Endothelial cell of umbilical vein (primary cell): ENCODE data around the gene RINL. TPM values are rescaled to one million over a fixed set of nuclear protein-coding genes. Genes with fewer than 3 reads are reported as not detected.

Experiments
- BruUV-seq: library from RNA; stranded (reverse); fragments of 400-500 nt; replicated peaks from 2 replicates; lab custom pipeline; 2021; lab: Mats Ljungman, UMichigan
- CTCF ChIA-PET: fragments of 300-600, 350-600 bp; sonication (Branson Sonifier 250); formaldehyde crosslinking; loops from one replicate; lab custom pipeline; 2021; ENCODE audit warnings: antibody characterized with exemption, inconsistent platforms; lab: Charles Lee
- POLR2A ChIA-PET: fragments of 300-600, 350-600 bp; sonication (Branson Sonifier 250); formaldehyde crosslinking; loops from one replicate; lab custom pipeline; 2021; ENCODE audit warnings: antibody characterized with exemption, inconsistent platforms; lab: Charles Lee
- DNase-seq: peaks from one replicate; pipeline ENCODE4 v3.0.0-alpha.2; 2011; ENCODE audit warnings: low read depth, low spot score
- FAIRE-seq: peaks from 2 replicates; lab custom pipeline; 2011; peaks lifted over from hg19 to GRCh38; lab: Jason Lieb, UNC
- H2AFZ ChIP-seq: 2 replicates; pipeline ENCODE4 v1.6.0; 2012; ENCODE audit warnings: low read depth, low read length, control low read depth, inconsistent platforms
- H3K27ac ChIP-seq: 2 replicates; pipeline ENCODE4 v1.5.1; 2011; ENCODE audit warnings: low read depth, mild to moderate bottlenecking, control low read depth, low read length, moderate library complexity; ENCODE audit not compliant: insufficient read depth
- H3K27me3 ChIP-seq, 2 experiments: 2 replicates each; pipeline versions ENCODE4 v1.6.0 to v1.6.1; 2011; ENCODE audit warnings: low read length in 2 of 2, mixed read lengths in 1 of 2; ENCODE audit not compliant: control insufficient read depth in 2 of 2, insufficient read depth in 2 of 2
- H3K36me3 ChIP-seq, 2 experiments: 2 replicates in 1 of 2; 3 replicates in 1 of 2; pipeline ENCODE4 v1.5.1; 2011; ENCODE audit warnings: low read length in 2 of 2, mild to moderate bottlenecking in 1 of 2, moderate library complexity in 1 of 2; ENCODE audit not compliant: control insufficient read depth in 2 of 2, insufficient read depth in 2 of 2; ENCODE audit errors: extremely low read depth in 1 of 2
- H3K4me1 ChIP-seq: 3 replicates; pipeline ENCODE4 v1.5.1; 2011; ENCODE audit warnings: mild to moderate bottlenecking, low read length; ENCODE audit not compliant: control insufficient read depth, insufficient read depth; ENCODE audit errors: extremely low read depth
- H3K4me2 ChIP-seq: 2 replicates; pipeline ENCODE4 v1.6.1; 2011; ENCODE audit warnings: low read length, control low read depth, mixed read lengths; ENCODE audit not compliant: insufficient read depth
- H3K4me3 ChIP-seq, 3 experiments: fragments of 200-600 bp in 1 of 3; sonication (generic), shearing (Covaris generic) in 1 of 3; replicated peaks in 1 of 3; 2 replicates each; pipeline ENCODE4 v1.5.1; 2011 to 2016; ENCODE audit warnings: control low read depth in 3 of 3, low read length in 3 of 3, mild to moderate bottlenecking in 2 of 3, inconsistent platforms in 1 of 3, low read depth in 1 of 3, moderate library complexity in 1 of 3; ENCODE audit not compliant: insufficient read depth in 1 of 3
- H3K79me2 ChIP-seq: 2 replicates; pipeline ENCODE4 v1.6.0; 2012; ENCODE audit warnings: low read length, inconsistent platforms; ENCODE audit not compliant: control insufficient read depth, insufficient read depth
- H3K9ac ChIP-seq: replicated peaks from 2 replicates; pipeline ENCODE3; 2011; ENCODE audit warnings: low read length, control low read depth; ENCODE audit not compliant: insufficient read depth; ENCODE audit errors: extremely low read depth
- H3K9me1 ChIP-seq: replicated peaks from 3 replicates; pipeline ENCODE4 v1.6.0; 2011; ENCODE audit warnings: mild to moderate bottlenecking, low read length; ENCODE audit not compliant: control insufficient read depth, insufficient read depth; ENCODE audit errors: extremely low read depth
- H3K9me3 ChIP-seq: replicated peaks from 2 replicates; pipeline ENCODE4 v1.5.1; 2012; ENCODE audit warnings: low read length, inconsistent platforms; ENCODE audit not compliant: control insufficient read depth, insufficient read depth
- H4K20me1 ChIP-seq: replicated peaks from 2 replicates; pipeline ENCODE3; 2011; ENCODE audit warnings: mild to moderate bottlenecking, low read length; ENCODE audit not compliant: control insufficient read depth, insufficient read depth; ENCODE audit errors: extremely low read depth
- GATA2 ChIP-seq: IDR thresholded peaks from 2 replicates; pipeline ENCODE4 v1.7.0; 2011; ENCODE audit warnings: low read depth, mild to moderate bottlenecking, moderate library complexity, mixed read lengths, low read length; ENCODE audit not compliant: insufficient read length, insufficient read depth
- JUN ChIP-seq: IDR thresholded peaks from 2 replicates; pipeline ENCODE4 v1.6.1; 2011; ENCODE audit warnings: borderline replicate concordance, low read depth; ENCODE audit not compliant: insufficient read length, insufficient read depth
- MAX ChIP-seq: IDR thresholded peaks from 2 replicates; pipeline ENCODE4 v1.6.1; 2011; ENCODE audit not compliant: insufficient read depth, insufficient read length
- MYC ChIP-seq: IDR thresholded peaks from one replicate; pipeline ENCODE4 v1.6.1; 2011; ENCODE audit warnings: mild to moderate bottlenecking, low read depth, low read length
- POLR2A ChIP-seq: IDR thresholded peaks from 2 replicates; pipeline ENCODE4 v1.6.1; 2012; ENCODE audit warnings: low read depth, mild to moderate bottlenecking, control low read depth, low read length
- POLR2AphosphoS5 ChIP-seq: IDR thresholded peaks from 2 replicates; pipeline ENCODE4 v1.6.1; 2012; ENCODE audit warnings: low read depth, mild to moderate bottlenecking, control low read depth, low read length, moderate library complexity; ENCODE audit not compliant: insufficient read depth
- dilution Hi-C: fragments of 300-500 bp; cut with MboI; formaldehyde crosslinking; loops from one replicate; pipeline ENCODE4 v1.15.0; 2019; ENCODE audit warnings: low sequenced_read_pairs; ENCODE audit not compliant: extremely low pct_ligation_motif_present
- intact Hi-C: fragments of 100-400 bp; cut with micrococcal nuclease; formaldehyde crosslinking; loops from one replicate; pipeline ENCODE4 v1.10.0; 2022
- polyA plus RNA-seq, 4 experiments: library from polyadenylated mRNA; depleted of rRNA in 3 of 4; stranded (reverse) in 3 of 4; unstranded in 1 of 4; fragments of >200 nt; gene quantifications; 2 replicates each; pipeline versions ENCODE4 v1.2.1 to v1.2.3, GENCODE V29; 2011 to 2012; ENCODE audit warnings: missing spikeins in 1 of 4
- total RNA-seq: library from RNA; stranded (reverse); gene quantifications from 2 replicates; pipeline ENCODE4 v1.2.3, GENCODE V29; 2021

RINL gene
- total and polyA plus RNA-seq, 2 donors (not counting 3 experiments of a cell fraction or from before 2014, with no cell fraction given), result 5.3 to 10.1 TPM

- no peak overlapping the region for H3K27ac ChIP-seq
- ChIA-PET CTCF (interaction anchor here (1.2 to 2.8 kb wide), 4 partner anchors 10 to 77 kb away, joined by 7 to 19 read pairs (median 12); partner anchors contain the start of genes MRPS12 and SARS2), POLR2A (interaction anchor here (0.6 kb wide), 1 partner anchor 80 kb away, joined by 3 read pairs; no protein-coding TSS in a partner anchor)
- FAIRE-seq, result no peak
- no peaks in the 10 kb centered on the region for H4K20me1 ChIP-seq
- intact Hi-C loops (loop anchor here (10.0 kb wide), 1 partner anchor 208 kb away; the partner anchor contains the start of gene ACTN4), dilution Hi-C loops (no loop called here)
- H3K9me3 ChIP-seq, result no peaks in the 10 kb centered on the region
- no peaks in the 10 kb centered on the region for H3K9me1 ChIP-seq
- H3K36me3 ChIP-seq, result no peaks in the 10 kb centered on the region
- H3K4me2 ChIP-seq, result peak overlapping the region; percentile 91
- no peak overlapping the region for H2AFZ ChIP-seq
- H3K4me1 ChIP-seq, result peaks cover 24% of the 10 kb centered on the region
- peaks cover 9% of the 10 kb centered on the region for H3K79me2 ChIP-seq
- BruUV-seq, result no TSS peak
- DNase-seq, result no peak
- no peaks in the 10 kb centered on the region for H3K27me3 ChIP-seq
- H3K4me3 ChIP-seq, result no peak overlapping the region
- TF ChIP-seq MYC (no peak), GATA2 (no peak)
- H3K9ac ChIP-seq, result no peak overlapping the region
Observed at GRCh38 chr19:38853214-38853613, 24.9 kb downstream of the RINL start.

GRCh38 chr19:38852231-38853044 is 25.6 kb downstream of the RINL start:
- peak overlapping the region; percentile 73 to 78 (median 78) for H3K4me3 ChIP-seq
- DNase-seq, result peak; percentile 51
- CTCF ChIA-PET, result interaction anchor here (1.0 to 2.8 kb wide), 6 partner anchors 11 to 77 kb away, joined by 3 to 19 read pairs (median 9); partner anchors contain the start of genes MRPS12, NFKBIB and SARS2

More at GRCh38 chr19:38852231-38853044, 25.6 kb downstream of the RINL start:
- Histone ChIP-seq H3K4me1 (peaks cover 30% of the 10 kb centered on the region), H3K79me2 (peaks cover 17% of the 10 kb centered on the region), H3K4me2 (peak overlapping the region; percentile 91), H3K9ac (peak overlapping the region; percentile 82), H3K9me3 (no peaks in the 10 kb centered on the region), H3K27ac (peak overlapping the region; percentile 78), H3K9me1 (no peaks in the 10 kb centered on the region), H4K20me1 (no peaks in the 10 kb centered on the region), H3K27me3 (no peaks in the 10 kb centered on the region), H3K36me3 (peaks cover under 1% of the 10 kb centered on the region in 2 experiments), H2AFZ (peak overlapping the region; percentile 85)
- peak; percentile 69 for FAIRE-seq
- TSS peak; percentile 13 for BruUV-seq
- TF ChIP-seq JUN, result no peak
- no peak for TF ChIP-seq POLR2AphosphoS5
- TF ChIP-seq MAX, result no peak
- peak; percentile 3 for TF ChIP-seq POLR2A
- dilution Hi-C loops, result no loop called here
- POLR2A ChIA-PET, result interaction anchor here (0.6 to 0.9 kb wide), 2 partner anchors 47 to 81 kb away, joined by 3 read pairs; partner anchors contain the start of genes NFKBIB and SIRT2
- intact Hi-C loops, result loop anchor here (1.0 to 10.0 kb wide), 2 partner anchors 10 to 208 kb away; partner anchors contain the start of gene ACTN4
